HTR-8/SVneo (cell line): ENCODE data around the gene HOXC6.

ENCODE experiments used
- DNase-seq: peaks from one replicate; pipeline ENCODE4 v3.0.0; 2011; ENCODE audit warnings: low spot score, mixed read lengths; ENCODE audit not compliant: insufficient read length
- FAIRE-seq: peaks from 2 replicates; lab custom pipeline; 2011; peaks lifted over from hg19 to GRCh38; lab: Jason Lieb, UNC

Gene HOXC6

DNA sequence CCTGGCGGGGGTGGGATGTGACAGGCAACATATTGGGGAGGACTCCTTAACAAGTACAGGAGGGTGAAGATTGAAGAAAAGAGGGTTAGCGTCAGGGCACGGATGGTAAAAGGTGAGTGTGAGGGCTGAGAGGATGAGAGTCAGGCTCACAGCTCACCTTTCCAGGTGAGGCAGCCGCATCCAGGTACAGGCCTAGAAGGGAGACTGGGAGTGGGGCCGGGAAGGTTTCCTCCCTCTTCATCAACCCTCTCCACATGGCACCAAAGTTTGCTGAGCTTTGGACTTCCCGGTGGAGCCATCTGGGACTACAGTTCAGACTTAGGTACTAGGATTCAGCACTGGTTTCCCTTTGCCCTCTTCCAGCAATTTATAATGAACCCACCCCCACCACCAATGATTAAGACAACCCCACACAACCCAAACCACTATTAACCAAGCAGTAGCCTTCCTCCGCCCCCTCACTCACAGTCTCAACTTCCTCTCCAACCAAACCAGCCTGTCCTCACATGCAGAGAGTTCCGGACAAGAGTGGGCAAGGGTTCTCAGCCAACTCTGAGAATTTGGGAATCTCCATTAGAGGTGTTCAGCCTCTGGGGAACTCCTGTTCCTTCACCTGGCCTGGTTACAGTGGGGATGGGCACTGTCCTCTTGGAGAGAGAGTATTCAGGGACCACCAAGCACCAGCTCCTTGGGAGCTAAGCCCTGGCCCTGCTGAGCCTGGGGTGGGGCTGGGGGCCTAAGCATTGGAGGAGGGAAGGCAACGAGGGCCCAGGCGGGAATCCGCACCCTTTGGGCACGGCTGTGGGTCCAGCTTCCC, 23.0 kb downstream of the HOXC6 start:
- DNase-seq = no peak
- FAIRE-seq = no peak

DNA sequence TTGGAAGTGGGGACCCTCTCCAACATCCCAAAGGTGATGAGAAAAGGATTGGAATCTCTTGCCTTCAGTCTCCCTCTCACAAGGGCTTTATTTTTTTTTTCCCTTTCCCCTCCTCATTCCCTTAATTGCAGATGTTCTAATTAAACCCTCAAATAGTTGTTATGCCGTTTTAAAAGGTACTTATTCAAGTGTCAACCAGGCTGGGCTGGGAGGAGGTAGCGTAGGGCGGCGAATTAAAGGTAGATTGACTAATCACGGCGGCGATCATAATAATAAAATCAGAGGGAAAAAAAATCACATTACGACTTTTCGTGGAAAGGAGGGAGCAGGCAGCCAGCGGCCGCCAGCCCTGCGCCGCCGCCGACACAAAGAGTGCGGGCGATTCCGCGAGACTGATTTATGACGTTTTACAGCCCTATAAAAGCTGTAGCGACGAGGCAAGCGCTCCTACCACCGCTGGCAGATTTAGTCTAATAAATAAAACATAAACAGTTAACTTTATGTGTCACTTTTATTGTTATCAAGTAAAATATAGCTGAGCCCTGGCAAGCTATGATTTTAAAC, 23.7 kb downstream of the HOXC6 start:
- FAIRE-seq (no peak), DNase-seq (no peak)

DNA sequence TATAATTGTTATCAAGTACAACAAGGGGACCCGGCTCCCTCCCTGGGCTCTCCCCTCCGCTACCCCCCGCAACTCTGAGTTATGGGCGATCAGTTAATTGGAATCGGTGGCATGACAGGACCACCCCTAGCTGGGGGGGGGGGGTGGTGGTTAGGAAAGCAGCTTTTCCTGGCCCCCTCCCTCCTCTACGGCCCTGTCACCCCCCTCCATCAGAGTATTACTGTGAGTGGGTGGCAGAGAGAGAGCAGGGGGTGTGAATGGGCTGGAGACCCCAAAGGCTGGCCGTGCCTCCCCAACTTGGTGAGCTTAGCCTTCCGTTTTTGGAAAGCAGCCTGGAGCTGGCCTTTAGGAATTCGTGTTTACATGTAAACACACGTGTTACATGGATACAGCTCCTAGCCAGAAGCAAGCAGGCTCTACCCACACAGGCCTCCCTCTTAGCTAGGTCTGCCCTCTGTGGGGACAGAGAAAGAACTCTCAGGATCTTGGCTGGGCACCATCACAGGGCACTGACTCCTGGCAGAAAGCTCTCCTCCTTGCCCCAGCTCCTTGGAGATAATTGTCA, 24.3 kb downstream of the HOXC6 start:
- FAIRE-seq = no peak
- no peak for DNase-seq

DNA sequence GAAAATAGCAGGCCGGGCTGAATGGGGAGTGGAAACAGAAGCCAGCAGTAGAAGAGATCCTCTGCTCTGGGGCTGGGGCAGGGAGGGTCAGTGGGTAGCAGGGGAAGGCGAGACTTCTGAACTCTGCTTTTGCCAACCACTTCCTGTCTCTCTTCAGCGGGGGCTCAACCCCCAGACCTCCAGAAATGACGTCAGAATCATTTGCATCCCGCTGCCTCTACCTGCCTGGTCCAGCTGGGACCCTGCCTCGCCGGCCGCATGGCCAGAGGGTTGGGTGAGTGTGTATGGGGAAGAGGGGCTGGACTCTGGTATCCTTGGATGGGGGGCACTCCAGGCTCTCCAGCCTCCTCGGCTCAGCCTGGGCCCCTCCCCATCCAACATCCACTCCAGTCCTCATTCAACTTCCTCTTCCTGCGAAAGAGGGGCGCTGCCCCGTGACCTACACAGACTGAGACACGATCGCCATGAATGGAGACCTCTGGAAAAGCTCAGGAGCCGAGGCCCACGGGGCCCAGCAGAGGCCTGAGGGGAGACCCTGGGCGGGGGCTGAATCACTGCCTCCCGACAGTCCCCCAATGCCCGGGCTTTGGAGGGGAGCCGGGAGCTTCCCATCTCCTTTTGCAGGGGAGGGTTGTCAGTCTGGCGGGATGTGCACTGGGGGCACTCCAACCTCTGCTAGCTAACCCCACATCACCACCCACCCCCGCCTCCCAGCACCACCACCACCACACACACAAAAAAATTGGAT, 24.9 kb downstream of the HOXC6 start:
- FAIRE-seq (no peak), DNase-seq (no peak)

DNA sequence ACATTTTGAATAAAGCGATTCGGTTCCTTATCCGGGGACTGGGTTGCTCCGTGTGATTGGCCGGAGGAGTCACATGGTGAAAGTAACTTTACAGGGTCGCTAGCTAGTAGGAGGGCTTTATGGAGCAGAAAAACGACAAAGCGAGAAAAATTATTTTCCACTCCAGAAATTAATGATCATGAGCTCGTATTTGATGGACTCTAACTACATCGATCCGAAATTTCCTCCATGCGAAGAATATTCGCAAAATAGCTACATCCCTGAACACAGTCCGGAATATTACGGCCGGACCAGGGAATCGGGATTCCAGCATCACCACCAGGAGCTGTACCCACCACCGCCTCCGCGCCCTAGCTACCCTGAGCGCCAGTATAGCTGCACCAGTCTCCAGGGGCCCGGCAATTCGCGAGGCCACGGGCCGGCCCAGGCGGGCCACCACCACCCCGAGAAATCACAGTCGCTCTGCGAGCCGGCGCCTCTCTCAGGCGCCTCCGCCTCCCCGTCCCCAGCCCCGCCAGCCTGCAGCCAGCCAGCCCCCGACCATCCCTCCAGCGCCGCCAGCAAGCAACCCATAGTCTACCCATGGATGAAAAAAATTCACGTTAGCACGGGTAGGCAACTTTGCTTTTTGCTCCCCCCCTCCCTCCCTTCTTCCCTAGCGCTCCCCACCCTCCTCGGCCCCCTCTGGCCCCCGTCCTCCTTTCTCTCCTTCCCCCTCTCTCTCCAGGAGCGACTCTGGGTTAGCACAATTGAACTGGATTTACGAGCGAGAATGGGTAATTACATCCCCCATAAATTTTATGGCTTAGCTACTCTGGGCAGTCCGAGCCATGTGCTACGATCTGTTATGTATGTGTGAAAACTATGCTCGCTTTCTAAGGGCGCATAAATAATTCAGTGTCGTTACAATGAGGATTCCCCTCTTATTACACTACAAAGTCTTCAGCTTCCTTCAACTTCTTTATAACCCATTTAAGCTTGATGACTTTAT, 25.8 kb downstream of the HOXC6 start, which contains the start of gene HOXC4:
TSS of gene HOXC4 (plus strand) at position 85 of the 991 bp plus-strand sequence. CDS start at position 173, 88 bp downstream.
- DNase-seq = no peak
- FAIRE-seq = no peak

DNA sequence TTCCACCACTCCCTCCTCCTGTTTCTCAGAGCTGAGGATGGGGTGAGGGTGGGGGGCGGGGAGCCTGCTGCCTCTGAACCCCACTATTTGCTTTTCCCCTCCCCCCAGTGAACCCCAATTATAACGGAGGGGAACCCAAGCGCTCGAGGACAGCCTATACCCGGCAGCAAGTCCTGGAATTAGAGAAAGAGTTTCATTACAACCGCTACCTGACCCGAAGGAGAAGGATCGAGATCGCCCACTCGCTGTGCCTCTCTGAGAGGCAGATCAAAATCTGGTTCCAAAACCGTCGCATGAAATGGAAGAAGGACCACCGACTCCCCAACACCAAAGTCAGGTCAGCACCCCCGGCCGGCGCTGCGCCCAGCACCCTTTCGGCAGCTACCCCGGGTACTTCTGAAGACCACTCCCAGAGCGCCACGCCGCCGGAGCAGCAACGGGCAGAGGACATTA, 26.5 kb downstream of the HOXC6 start:
- FAIRE-seq (no peak), DNase-seq (no peak)

DNA sequence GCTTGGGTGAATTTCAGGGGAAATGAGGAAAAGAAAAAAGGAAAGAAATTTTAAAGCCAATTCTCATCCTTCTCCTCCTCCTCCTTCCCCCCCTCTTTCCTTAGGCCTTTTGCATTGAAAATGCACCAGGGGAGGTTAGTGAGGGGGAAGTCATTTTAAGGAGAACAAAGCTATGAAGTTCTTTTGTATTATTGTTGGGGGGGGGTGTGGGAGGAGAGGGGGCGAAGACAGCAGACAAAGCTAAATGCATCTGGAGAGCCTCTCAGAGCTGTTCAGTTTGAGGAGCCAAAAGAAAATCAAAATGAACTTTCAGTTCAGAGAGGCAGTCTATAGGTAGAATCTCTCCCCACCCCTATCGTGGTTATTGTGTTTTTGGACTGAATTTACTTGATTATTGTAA, 27.3 kb downstream of the HOXC6 start:
- no peak for DNase-seq
- FAIRE-seq = no peak

DNA sequence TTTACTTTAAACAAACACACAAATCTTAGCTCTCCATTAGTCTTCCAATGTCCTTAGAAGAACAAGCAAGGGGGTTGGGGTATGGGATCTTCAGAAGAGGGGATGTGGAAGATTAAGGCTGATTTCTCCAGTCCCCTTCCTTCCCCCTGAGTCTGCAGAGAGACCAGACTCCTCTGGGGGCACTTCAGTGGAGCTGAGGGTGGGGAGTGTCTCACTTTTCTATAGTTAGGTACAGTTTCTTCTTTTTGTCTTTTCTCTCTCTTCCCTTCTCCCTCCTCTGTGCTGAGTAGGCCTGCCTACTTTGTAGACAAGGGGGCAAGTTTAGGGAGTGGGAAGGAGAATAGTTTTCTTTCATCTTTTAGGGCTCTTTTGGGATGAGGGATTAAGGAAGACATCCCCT, 27.9 kb downstream of the HOXC6 start:
- no peak for DNase-seq
- FAIRE-seq = no peak

DNA sequence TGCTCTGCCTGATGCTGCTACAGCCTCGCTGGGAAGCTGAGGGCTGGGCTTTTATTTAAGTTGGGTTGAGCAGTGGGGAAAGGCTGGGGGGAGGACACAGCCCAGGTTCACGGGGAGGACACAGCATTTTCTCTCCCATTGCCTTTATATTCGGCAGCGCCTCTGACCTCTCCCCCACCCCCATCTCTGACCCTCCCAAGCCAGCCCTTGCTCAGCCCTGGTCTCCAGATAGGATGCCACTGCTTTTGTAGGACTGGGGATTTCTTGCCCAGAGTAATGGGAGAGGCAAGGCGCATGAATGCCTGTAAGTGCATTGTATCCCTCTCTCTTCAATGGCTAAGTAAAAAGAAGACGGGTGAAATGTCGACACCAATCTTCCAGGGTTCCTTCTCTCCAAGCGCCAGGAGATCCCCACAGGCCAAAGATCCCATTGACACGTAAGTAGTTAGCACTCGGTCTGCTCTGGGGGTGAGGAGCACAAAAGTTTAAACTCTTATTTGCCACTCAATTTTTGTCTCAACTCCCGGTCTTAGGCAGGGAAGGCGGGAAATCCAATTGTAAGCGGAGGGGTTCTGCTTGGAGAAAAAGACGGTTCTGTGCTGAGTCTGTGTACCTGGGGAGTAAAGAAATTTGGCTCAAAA, 30.0 kb downstream of the HOXC6 start:
- DNase-seq = no peak
- no peak for FAIRE-seq

DNA sequence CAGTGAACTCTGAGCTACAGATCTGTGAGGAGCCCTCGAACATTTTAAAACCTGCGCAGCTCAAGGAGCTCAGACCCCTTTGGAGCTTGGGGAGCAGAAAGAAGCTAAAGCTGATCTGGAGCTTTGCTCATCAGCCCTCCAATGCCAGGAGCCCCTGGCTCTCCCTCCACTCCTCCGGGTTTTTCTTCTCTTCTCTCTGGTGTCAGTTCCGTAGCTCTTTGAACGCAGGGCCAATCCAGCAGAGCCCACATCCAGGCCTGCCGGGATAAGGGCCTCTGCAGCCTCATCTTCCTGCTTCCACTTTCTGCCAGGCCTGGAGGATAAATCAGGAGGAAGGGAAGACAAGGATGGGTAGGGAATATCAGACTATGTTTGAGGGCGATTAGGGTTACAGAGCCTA, 31.4 kb downstream of the HOXC6 start:
- FAIRE-seq = no peak
- no peak for DNase-seq

DNA sequence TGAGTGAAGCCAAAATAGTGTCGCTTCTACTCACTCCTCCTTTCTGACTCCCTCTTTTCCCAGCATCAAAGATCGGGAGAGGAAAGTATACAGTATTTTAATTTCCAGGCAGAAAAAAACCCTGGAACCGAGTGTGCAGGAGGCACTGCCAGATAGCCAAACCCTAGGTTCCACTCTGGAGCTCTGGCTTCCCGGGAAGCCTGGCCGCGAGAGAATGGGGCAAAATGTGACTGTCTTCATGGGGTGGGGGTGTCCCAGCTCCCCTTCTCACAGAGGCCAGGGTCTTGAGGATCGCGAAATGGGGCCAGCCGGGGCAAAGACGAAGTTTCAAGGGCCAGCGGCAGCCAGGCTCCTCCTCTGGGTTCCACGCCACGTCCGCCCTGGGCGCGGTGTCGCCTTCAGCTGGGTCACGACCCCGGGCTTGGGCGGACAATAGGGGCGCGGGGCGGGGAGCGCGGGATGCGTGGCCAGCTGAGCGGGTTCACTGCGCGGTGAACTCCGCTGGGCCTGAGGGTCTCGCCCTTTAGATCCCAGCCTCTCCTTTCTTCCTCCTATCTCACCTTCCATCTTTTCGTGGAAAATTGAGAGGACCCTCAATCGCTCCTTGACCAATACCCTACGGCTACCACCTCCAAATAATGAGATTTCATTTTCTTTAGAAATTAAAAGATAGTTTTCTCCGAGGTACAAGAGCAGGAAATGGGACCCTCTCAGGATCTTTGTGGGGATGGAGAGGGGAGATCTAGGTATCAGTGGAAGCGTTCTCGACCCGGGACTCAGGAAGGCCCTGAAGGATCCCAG, 32.1 kb downstream of the HOXC6 start:
- no peak for FAIRE-seq

DNA sequence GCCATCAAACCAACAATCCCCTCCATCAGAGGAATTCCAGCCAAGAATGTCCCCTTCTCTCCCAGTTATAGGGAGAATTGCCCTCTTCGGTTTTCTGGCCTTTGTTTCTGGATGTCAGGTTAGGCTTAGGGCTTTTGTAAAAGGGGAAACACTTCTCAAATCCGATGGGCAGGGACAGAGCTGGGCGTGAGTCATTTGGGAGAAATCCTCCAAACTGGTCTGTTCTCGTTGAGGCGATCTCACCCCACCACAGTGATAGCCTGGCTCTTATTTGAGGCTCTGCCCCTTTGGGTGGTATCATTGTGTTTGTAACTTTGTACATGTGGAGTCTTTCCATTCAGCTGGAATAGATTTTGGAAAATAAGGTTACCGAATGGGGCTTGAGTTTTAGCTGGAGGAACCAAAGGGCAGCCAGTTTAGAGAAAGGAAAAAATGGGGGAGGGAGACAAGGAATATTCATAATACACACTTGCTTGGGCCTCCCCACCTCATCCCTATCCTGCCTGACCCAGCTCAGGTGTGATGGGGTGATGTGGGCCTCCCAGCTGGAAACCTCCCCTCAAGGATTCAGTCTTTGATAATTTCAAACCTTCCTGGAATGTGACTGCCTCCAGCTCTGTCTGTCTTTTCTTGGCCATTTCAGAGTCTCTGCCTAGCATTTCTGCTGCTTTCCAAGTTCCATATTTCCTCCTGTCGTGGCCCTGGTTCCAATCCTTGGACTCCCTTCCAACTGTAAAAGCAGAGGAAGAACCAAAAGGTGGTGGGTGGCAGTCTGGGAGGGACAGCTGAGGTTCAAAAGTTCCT, 32.9 kb downstream of the HOXC6 start:
- no peak for DNase-seq
- FAIRE-seq = no peak

More for the DNA sequence above, 32.1 kb downstream of the HOXC6 start:
- DNase-seq = no peak

DNA sequence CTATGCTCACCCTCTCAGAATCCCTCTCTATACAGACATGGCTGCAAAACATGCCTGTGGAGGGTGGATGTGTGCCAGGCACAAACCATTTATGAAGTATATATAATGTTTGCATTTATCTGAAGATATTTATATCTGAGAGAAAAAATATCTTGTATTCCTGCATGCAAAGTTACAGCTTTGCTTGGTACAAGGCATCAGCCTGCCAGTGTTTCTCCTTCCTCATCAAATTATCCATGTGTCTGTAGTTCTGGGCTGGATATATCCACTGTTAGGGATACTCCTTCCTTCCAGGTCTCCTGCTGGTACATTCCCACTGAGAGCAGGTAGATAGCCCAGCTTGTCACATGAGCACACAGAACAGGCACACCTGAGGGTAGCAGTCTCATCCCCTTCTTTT, 37.4 kb downstream of the HOXC6 start:
- FAIRE-seq (no peak), DNase-seq (no peak)

DNA sequence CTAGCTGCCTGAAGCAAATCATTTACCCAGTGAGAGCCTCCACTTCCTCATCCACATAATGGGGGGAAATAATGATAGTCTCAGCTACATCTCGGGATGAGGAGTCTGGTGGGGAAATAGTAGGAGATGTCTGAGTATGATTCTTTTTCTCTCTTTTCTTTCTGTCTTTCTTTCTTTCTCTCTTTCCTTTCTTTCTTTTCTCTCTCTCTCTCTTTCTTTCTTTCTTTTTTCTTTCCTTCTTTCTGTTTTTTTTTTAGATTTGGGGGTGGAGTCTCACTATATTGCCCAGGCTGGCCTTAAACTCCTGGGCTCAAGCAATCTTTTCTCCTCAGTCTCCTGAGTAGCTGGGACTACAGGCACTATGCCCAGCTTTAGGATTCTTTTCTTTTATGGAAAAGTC, 38.2 kb downstream of the HOXC6 start:
- FAIRE-seq (no peak), DNase-seq (no peak)

DNA sequence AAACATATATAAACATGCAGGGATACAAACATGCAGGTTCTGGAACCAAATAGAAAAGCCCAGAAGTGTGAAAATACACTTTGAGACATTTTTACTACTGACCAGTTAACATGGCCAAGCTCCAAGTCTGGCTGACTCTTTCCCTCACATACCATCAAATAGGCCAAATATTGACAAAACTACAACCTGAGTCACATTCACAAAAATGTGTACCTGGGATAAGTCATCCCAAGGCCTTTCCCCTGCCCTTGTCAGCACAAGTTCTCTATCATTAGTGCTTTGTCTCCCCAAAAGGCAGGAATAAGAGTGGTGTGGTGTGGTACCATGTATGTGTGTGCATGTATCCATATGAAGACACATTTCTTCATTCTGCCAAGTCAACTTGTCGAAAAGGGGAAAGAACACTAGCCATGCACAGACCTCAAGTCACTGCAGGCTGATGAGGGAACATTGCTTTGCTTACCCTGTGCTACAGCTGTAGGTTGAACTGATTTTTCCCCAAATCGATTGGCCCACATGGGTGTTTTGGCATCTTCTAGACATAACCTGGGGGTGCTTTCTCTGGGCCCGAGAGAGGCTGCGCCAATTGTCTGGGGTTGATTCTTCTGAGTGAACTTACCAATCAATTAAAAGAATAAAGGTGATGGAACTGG, 40.3 kb downstream of the HOXC6 start:
- DNase-seq (no peak), FAIRE-seq (no peak)

DNA sequence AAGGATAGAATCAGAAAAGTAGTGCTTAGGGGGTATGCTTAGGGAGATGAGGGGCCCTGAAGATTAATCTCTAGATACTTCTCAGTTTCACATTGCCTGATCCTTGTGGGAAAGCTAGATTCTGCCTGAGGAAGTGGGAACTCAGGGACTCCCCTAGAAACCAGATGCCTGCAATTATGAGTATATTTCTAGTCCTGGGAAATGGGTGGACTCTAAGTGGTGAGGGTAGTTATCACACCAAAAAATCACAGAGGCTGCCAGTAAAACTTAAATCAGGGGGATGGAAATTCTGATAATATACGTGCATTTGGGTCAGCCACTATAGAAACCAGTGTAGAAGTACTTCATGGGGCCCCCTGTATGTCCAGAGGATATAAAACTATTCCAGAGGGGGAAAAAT, 43.7 kb downstream of the HOXC6 start:
- FAIRE-seq (no peak), DNase-seq (no peak)

DNA sequence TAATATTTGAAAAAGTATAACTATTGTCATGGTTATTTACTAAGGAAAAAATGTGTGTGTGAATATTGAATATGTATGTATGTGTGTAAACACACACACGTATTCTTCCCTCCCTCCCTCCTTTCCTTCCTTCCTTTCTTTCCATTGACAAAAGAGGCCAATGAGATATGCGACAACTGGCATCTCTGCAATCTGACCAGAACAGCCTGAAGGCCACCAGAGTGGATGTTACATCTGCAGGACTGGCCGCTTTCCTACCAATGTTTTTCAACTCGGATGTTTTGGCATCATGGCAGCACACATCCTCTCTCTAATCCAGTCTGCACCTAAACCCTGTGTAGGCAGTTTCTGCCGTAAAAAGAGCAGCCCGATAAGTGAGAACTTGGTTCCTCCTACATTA, 46.1 kb downstream of the HOXC6 start:
- no peak for DNase-seq
- no peak for FAIRE-seq
